Retinal pigment epithelial cell (primary cell): ENCODE data around the gene GPI.

Experiments
- DNase-seq: peaks from one replicate; pipeline ENCODE4 v3.0.0-alpha.2; 2010; ENCODE audit warnings: low read depth
- H3K4me3 ChIP-seq: 2 replicates; pipeline ENCODE4 v1.5.1; 2011; ENCODE audit warnings: mild to moderate bottlenecking, low read length, control low read depth, moderate library complexity
- TF ChIP-seq, protein P1 (sequence below): conservative IDR thresholded peaks from 2 replicates; pipeline ENCODE4 v1.5.1; 2011; ENCODE audit warnings: low read depth, low read length, control low read depth, inconsistent platforms

GPI gene

GRCh38 chr19:34321735-34322134 lies 43.3 kb upstream of the GPI start:
- TF ChIP-seq, protein P1, sequence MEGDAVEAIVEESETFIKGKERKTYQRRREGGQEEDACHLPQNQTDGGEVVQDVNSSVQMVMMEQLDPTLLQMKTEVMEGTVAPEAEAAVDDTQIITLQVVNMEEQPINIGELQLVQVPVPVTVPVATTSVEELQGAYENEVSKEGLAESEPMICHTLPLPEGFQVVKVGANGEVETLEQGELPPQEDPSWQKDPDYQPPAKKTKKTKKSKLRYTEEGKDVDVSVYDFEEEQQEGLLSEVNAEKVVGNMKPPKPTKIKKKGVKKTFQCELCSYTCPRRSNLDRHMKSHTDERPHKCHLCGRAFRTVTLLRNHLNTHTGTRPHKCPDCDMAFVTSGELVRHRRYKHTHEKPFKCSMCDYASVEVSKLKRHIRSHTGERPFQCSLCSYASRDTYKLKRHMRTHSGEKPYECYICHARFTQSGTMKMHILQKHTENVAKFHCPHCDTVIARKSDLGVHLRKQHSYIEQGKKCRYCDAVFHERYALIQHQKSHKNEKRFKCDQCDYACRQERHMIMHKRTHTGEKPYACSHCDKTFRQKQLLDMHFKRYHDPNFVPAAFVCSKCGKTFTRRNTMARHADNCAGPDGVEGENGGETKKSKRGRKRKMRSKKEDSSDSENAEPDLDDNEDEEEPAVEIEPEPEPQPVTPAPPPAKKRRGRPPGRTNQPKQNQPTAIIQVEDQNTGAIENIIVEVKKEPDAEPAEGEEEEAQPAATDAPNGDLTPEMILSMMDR: no peak
- H3K4me3 ChIP-seq: no peak overlapping the region

DNA sequence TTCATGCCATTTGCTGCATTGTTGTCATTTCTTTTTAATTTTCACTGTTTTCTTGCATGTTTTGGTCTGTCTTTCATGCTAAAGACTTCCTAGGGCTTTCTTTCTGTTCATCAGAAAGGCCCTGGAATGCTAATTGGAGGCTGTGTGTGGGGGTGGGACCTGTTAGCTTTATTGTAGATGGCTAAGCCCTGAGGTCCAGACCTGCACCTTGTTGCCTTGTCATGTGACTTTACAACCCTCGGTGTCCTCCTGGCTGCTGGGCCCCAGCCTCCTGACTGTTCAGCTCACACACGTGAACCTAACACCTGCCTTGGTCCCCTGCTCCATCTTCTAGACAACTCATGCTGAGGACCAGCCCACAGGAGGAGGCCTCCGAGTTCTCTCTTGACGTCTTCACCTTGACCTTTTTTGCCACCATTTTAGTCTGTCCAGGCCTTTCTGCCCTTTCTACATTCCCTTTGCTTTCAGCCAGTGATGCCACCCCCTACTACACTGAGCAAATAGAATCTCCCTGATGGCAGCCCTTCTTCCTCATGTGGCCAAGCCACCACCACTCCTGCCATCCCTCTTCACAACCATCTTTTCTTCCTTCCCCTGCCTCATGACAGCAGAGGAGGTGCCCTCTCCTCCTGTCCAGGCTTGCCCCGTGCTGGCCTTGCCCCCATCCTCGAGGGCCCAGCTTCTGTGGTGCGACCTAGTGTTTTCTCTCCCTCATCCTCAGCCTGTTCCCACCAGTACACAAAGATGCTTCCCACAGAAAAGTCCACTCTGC lies 41.4 kb upstream of the GPI start:
- no peak overlapping the region for H3K4me3 ChIP-seq
- no peak for DNase-seq
- TF ChIP-seq, protein P1: no peak

More at GRCh38 chr19:34321735-34322134, 43.3 kb upstream of the GPI start:
- DNase-seq: no peak

- TF ChIP-seq, protein P1: no peak
- no peak overlapping the region for H3K4me3 ChIP-seq
- no peak for DNase-seq
Observed at GRCh38 chr19:34324320-34324719, 40.7 kb upstream of the GPI start.

DNA sequence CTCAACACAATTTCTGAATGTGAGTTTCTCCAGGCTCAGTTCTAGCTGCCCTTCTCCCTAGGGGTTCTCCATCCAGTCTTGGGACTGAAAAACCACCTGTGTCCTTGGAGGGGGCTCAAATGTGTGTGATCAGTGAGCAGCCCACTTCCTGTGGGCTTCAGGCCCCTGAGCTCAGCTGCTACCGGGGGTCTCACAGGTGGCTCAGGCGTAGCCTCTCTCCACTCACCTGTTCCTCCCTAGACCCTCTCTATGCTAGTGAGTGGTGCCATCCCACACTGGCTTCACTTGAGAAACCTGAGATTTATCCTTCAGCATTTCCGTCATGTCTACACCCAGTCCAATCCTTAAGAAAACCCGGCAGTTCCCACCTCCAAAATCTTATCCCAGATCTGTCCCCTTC lies 39.8 kb upstream of the GPI start:
- no peak for DNase-seq
- no peak overlapping the region for H3K4me3 ChIP-seq
- TF ChIP-seq, protein P1: no peak

- DNase-seq: no peak
- no peak overlapping the region for H3K4me3 ChIP-seq
- TF ChIP-seq, protein P1: no peak
Observed at GRCh38 chr19:34325981-34326787, 38.8 kb upstream of the GPI start.

GRCh38 chr19:34327851-34328250 lies 37.1 kb upstream of the GPI start:
- H3K4me3 ChIP-seq: no peak overlapping the region
- DNase-seq: no peak
- TF ChIP-seq, protein P1: no peak
